ENCODE measurements around the gene RAD51. TPM values are rescaled to one million over a fixed set of nuclear protein-coding genes. Genes with fewer than 3 reads are reported as not detected.
"Not testable (repeated sequence)": the region's sequence is repeated elsewhere in the genome, so short reads cannot be mapped to it uniquely, and the experiment has no call there.

RAD51 gene
- total and polyA plus RNA-seq, 2 of the 8 experiments (the other 6 are each of a cell fraction or from before 2014, with no cell fraction given) = 32.2 to 42.4 TPM

GRCh38 chr15:40680959-40681358 lies 14.0 kb upstream of the RAD51 start:
- H3K14ac ChIP-seq (ENCODE audit: insufficient read length); H3K36me3 ChIP-seq (ENCODE audit: control insufficient read depth in 2 of 4, insufficient read depth in 4 of 4, low read length in 3 of 4); H4K8ac ChIP-seq (ENCODE audit: extremely low read depth, insufficient read depth, low read length); H3K27me3 ChIP-seq (replicated peaks in 1 of 4; ENCODE audit: control insufficient read depth in 3 of 4, extremely low read depth in 1 of 4, insufficient read depth in 3 of 4, low read length in 3 of 4); DNase-seq (ENCODE audit: low read depth in 1 of 2, low spot score in 2 of 2); H4K5ac ChIP-seq (ENCODE audit: insufficient read length, low read depth, low read length); H3K27ac ChIP-seq (ENCODE audit: low read depth, low read length); H3K56ac ChIP-seq (replicated peaks; ENCODE audit: insufficient read length, low read depth, low read length); H2AFZ ChIP-seq (ENCODE audit: low read length); H2BK5ac ChIP-seq (ENCODE audit: low read depth, low read length); H3K79me1 ChIP-seq (ENCODE audit: low read depth, low read length); H3K18ac ChIP-seq (ENCODE audit: extremely low read depth, low read length); H2BK12ac ChIP-seq (ENCODE audit: low read depth, low read length); H3K23me2 ChIP-seq (ENCODE audit: low read depth, low read length); H3K79me2 ChIP-seq (ENCODE audit: control insufficient read depth in 1 of 2, insufficient read depth in 2 of 2, low read length in 2 of 2); H3K4me2 ChIP-seq (ENCODE audit: insufficient read depth in 1 of 2, low read depth in 2 of 2, low read length in 2 of 2); H3K9ac ChIP-seq (replicated peaks in 1 of 4; ENCODE audit: extremely low read depth in 1 of 4, low read depth in 3 of 4, low read length in 3 of 4); H4K20me1 ChIP-seq (replicated peaks in 1 of 2; ENCODE audit: control insufficient read depth in 1 of 2, insufficient read depth in 2 of 2, low read length in 2 of 2); H2BK20ac ChIP-seq (ENCODE audit: low read length); H3K4ac ChIP-seq (replicated peaks; ENCODE audit: insufficient read length, low read depth, low read length); H2AK5ac ChIP-seq (ENCODE audit: low read depth, low read length); H2BK120ac ChIP-seq (replicated peaks; ENCODE audit: low read depth, low read length); H2BK15ac ChIP-seq (ENCODE audit: low read length); H4K91ac ChIP-seq (replicated peaks; ENCODE audit: insufficient read length, low read length); H3K9me3 ChIP-seq (ENCODE audit: insufficient read depth in 2 of 2, low read depth in 1 of 2, low read length in 1 of 2); H3K23ac ChIP-seq (ENCODE audit: insufficient read length); H3K4me1 ChIP-seq (replicated peaks in 1 of 4; ENCODE audit: control insufficient read depth in 3 of 4, insufficient read depth in 4 of 4, low read length in 3 of 4); FAIRE-seq; H3K4me3 ChIP-seq (ENCODE audit: extremely low read depth in 1 of 4, insufficient read depth in 2 of 4, low read depth in 3 of 4, low read length in 4 of 4): not testable (repeated sequence)
- ChIA-PET POLR2A (ENCODE audit: partially characterized antibody) (interaction anchor here (1.2 to 1.6 kb wide), 2 partner anchors 14 to 83 kb away, joined by 4 to 6 read pairs; partner anchors contain the start of genes GCHFR and RAD51), CTCF (ENCODE audit: partially characterized antibody) (interaction anchor here (0.6 kb wide), 1 partner anchor 43 kb away, joined by 3 read pairs; no protein-coding TSS in a partner anchor)
- 80% methylated on average over 1 of the region's 1 CpG; no CpG with 5 or more reads in 1 of the 2 experiments for WGBS, 2 experiments (ENCODE audit: extremely low coverage in 1 of 2, insufficient coverage in 1 of 2, insufficient read length in 1 of 2, insufficient replicate concordance in 2 of 2, low coverage in 1 of 2, low lambda C conversion rate in 2 of 2, missing lambda C conversion rate in 1 of 2)
